HS-5 (cell line): Measurements from ENCODE around the gene NFIB.

Experiments used
- DNase-seq: peaks from one replicate; pipeline ENCODE4 v3.0.0-alpha.2; 2012; ENCODE audit warnings: low read depth

Gene NFIB

GRCh38 chr9:14066831-14067230 lies 247.1 kb downstream of the NFIB start:
- no peak for DNase-seq

DNA sequence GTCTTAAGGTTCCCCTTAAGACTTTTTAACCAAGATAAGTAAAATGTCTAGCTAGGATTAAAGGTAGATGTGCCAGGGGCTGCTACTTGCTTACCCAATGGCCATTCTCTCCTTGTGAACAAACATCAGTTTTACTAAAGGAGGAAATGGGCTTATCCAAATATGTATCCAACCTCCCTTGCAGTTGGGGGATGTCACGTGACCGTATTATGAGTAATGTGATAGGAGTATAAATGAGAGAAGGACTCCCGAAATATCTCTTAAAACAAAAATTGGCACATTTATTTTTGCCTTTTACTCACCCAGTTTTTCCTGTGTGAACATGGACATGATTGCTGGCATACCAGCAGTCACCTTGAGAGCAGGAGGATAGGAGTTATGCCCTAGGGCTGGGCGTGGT lies 247.9 kb downstream of the NFIB start:
- no peak for DNase-seq

DNA sequence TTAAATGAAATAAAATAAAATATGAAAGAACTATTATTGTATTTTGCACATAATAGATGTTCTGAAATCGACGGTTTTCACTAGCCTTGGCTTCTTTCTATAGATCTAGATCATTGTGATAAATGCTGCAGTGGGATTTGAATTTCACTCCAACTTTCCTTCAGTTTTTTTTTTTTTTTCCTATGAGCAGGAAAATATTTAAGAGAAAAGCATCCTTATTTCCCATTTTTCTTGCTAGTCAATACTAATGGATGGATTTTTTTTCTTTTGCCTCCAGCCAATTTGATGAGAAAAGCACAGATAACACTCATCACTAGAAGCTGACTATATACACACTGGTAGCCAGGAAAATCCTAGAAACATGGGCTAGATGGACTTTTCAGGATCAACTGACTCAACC lies 249.0 kb downstream of the NFIB start:
- DNase-seq = no peak

GRCh38 chr9:14063756-14064155 lies 250.2 kb downstream of the NFIB start:
- DNase-seq = no peak

GRCh38 chr9:14062586-14063221 lies 251.2 kb downstream of the NFIB start:
- DNase-seq = no peak

- no peak for DNase-seq
Measured at GRCh38 chr9:14061936-14062585, 251.9 kb downstream of the NFIB start.

DNA sequence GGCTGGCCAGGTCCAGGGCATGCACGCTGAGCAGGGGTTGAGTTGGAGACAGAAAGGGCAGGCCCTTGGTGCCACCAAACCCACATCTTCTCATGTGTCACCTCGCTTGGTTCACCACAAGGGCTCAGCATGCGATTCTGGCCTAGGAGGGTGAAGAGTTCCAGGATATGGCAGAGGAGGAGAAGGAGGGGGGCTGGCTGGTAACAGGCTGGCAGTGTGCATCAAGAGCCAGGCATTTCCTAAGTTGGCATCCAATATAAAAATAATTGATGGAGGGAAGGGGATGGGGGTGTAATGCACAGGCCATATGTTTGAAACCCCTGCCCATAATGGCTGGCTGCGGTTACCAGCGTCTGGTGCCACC lies 255.6 kb downstream of the NFIB start:
- DNase-seq = no peak

DNA sequence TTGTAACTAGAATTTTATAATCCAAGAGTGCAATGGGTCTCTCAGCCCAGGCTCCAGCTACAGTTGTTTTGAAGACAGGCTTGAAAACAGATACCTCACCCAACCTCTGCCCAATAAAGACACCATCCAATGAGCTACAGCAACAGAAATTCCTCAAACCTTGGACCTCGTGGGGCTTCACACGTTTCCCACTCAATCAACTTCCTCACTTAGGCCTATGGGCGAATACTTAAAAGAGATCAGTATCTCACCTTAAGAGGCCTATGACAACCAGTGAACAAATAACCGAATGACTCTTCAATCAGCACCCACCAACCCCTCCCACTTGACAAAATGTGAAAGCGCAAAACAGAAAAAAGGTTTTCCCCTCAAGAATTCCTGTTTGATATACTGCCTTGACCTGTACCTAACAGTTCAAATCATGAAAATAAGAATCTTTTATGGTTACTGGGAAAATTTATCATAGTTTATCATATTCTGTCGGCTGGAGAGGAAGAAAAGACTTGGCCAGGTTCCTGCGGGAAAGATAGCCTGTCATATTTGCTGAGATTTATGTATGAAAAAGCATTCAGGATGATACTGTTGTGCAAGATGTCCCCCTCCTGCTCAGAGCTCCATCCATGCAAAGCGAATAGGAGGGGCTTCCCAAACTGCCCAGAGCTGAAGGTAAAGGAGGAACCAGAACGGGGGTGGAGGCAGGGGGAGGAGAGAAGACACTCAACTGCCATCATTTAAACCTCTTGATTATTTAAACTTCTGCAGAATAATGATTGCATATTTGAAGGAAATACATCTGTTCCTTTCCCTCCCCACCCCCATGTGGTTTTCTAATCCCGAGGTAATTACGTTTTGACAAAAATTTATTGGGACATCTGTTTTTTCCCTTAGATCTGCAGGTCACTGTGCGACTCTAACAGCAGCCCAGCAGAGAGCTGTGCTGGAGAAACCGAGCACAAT lies 256.3 kb downstream of the NFIB start:
- no peak for DNase-seq

DNA sequence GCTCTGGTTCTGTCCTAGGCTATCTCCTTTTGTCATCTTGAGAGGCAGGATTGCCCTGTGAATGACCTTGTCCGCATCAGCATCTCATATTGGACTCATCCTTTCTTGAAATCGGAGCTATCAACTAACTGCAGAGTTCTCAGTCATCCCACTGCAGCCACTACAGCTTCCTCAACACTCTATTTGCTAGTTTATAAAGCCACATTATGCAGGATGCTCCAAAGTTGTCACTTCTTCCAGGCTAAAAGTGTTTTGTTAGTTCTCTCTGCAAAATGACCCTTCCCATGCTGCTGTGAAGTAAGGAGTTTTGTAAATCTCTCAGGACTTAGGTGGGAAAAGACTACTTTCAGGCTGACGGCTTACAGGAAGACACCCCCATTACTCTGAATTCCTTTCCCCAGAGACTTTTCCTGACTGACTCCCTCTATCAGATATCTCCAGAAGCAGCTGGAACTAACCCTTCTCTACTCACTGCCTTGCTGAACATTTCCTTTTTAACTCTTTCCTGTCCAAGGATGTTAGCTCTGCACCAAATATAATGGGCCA lies 257.6 kb downstream of the NFIB start:
- DNase-seq = no peak

DNA sequence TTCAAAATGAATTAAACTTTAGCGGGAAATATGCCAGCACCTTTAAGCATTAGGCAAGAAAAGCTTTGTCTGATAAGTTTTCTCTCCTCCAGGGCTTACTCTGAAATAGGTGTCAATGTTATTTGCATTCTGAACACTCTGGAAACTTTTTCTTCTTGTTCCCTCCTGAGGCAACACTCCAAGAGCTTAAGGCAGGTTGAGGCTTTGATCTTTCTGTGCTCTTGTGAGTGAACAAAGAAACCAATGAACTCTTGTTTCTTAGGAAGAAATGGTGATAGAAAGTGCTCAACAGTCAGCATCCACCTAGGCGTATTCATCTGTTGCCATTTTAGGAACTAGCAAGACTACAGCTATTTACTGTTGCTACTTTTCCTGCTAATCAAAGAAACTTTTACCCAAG lies 259.8 kb downstream of the NFIB start:
- no peak for DNase-seq

DNA sequence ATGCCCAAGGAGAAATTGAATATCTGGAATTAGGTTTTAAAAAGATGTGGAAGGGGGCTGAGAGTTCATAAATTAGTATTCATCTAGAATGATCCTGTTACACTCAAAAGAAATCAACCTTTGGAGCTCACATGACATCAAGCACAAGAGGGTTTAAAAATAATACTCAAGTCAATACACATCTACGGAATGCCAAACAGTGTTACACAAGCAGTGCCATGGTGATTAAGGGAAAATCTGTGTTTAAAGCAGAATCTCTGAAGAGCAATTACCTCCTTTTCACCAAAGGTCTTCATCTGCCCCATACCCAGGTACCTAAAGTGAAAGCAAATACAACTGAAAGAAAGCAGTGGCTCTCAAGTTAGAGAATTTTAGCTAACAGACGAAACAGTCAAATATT lies 261.6 kb downstream of the NFIB start:
- DNase-seq = no peak

- no peak for DNase-seq
Measured at GRCh38 chr9:14051419-14051818, 262.5 kb downstream of the NFIB start.

DNA sequence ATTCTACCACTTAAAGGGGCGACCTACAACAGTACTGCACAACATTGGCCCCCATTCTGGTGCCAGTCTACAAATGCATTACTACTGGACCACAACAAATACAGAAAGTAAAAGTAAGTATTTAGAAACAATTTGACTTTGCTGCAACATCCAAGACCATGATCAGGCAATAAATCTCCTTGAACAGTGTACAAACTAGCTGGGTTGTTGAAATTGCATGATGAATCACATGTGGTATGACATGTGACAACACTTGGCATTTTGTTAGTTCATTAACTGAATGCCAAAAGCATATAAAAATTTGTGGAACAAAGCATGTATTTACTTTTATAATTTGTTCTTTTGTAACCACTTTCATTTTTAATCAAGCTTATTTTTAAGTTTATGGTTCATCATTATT lies 270.5 kb downstream of the NFIB start:
- DNase-seq = no peak

- DNase-seq = no peak
Measured at GRCh38 chr9:14037331-14037730, 276.6 kb downstream of the NFIB start.

GRCh38 chr9:14033067-14033466 lies 280.9 kb downstream of the NFIB start:
- no peak for DNase-seq
